HL-60/S4 treated with phorbol 12-myristate 13-acetate at 8.2 ng/mL for 4 days and 3 days (cell line): ENCODE measurements around the gene SENP2.

Experiments used
- in situ Hi-C: fragments of 300-500 bp; cut with MboI; formaldehyde crosslinking; loops from 2 replicates; pipeline ENCODE4 v1.15.0; 2022; ENCODE audit warnings: low sequenced_read_pairs

SENP2 gene

GRCh38 chr3:185678027-185678426, 91.9 kb downstream of the SENP2 start:
- in situ Hi-C loops = no loop called here

- in situ Hi-C loops = no loop called here
These were observed 94.1 kb downstream of the SENP2 start for GRCh38 chr3:185680231-185680630.
